Stimulated activated naive B cell treated with anti-CD40 and anti-IgM and Interleukin-4, amounts not matched to agents 10 μg/mL and 1 μg/mL and 100 μg/mL, for 72 hours (primary cell): ENCODE data around the gene ZBTB32.

Source experiments
- ATAC-seq, 2 donors: fragments of 150-1000 bp; cut with Tn5 transposase; replicated peaks; 2 replicates each; pipeline ENCODE4 v1.10.0; 2021; ENCODE audit warnings: moderate library complexity in 1 of 2
- DNase-seq: peaks from one replicate; pipeline ENCODE4 v3.0.0; 2021
- H3K27ac Mint-ChIP-seq: one replicate; pipeline ENCODE4 v1.8.0; 2022; ENCODE audit warnings: mild to moderate bottlenecking, mixed read lengths
- H3K27me3 Mint-ChIP-seq, 2 donors: one replicate each; pipeline ENCODE4 v1.8.0; 2022; ENCODE audit warnings: mixed read lengths in 2 of 2
- H3K36me3 Mint-ChIP-seq, 2 donors: one replicate each; pipeline ENCODE4 v1.8.0; 2022; ENCODE audit warnings: mixed read lengths in 2 of 2, mild to moderate bottlenecking in 1 of 2
- H3K4me1 Mint-ChIP-seq, 2 donors: one replicate each; pipeline ENCODE4 v1.8.0; 2022; ENCODE audit warnings: mixed read lengths in 2 of 2, mild to moderate bottlenecking in 1 of 2
- H3K4me3 Mint-ChIP-seq, 2 donors: one replicate each; pipeline ENCODE4 v1.8.0; 2022; ENCODE audit warnings: mild to moderate bottlenecking in 2 of 2, mixed read lengths in 2 of 2, moderate library complexity in 1 of 2
- H3K9me3 Mint-ChIP-seq, 2 donors: one replicate each; pipeline ENCODE4 v1.8.0; 2022; ENCODE audit warnings: mixed read lengths in 2 of 2, mild to moderate bottlenecking in 1 of 2

The ZBTB32 gene

DNA sequence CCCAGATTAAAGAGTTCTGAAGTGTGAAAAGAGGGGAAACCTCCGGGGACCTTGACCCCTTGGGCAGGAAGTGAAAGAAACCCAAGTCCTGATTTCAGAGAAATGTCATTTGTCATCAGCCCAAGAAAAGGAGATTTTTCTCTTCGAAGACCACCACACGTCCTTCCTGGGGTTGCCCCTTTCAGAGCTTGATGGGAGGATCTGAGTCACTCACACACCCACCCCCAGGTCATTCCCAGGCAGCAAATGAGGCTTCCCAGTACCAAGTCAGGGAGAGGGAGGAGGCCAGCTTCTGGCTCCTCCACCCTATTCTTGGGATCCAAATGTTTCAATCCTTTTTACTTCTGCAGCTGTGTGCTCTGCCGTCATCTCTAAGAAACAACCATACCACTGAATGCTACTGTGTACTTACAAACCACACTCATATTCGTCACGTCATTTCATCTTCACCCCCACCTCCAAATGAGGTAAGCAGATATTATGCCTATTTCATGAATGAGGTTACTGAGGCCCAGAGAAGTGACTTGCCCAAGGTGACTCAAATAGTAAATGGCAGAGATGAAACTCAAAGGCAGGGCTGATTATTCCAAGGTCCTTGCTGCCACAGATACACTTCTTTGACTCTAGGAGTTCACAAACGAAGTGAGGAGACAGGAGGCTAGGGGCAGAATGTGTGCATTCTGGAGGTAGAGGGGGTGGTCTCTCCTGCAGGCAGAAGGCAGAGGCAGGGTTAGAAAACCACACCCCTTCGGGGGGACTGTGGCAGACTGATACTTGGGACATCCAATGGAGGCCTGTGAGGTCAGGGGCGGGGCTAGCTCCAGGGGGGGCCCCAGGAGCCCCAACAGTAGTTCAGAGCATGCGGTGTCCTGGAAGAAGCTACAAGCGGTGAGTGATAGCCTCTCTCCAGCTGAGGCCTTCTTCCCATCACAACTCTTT, 8.5 kb downstream of the ZBTB32 start:
- Mint-ChIP-seq H3K4me1 (peaks cover 51 to 69% of the 10 kb centered on the region in 2 donors), H3K4me3 (peak overlapping the region; percentile 88 to 97), H3K27ac (peak overlapping the region; percentile 99), H3K36me3 (peaks cover 14 to 38% of the 10 kb centered on the region in 2 donors), H3K9me3 (peaks cover 2 to 4% of the 10 kb centered on the region in 2 donors), H3K27me3 (no peaks in the 10 kb centered on the region)
- DNase-seq = peak; percentile 44
- peak; percentile 19 to 22 for ATAC-seq

DNA sequence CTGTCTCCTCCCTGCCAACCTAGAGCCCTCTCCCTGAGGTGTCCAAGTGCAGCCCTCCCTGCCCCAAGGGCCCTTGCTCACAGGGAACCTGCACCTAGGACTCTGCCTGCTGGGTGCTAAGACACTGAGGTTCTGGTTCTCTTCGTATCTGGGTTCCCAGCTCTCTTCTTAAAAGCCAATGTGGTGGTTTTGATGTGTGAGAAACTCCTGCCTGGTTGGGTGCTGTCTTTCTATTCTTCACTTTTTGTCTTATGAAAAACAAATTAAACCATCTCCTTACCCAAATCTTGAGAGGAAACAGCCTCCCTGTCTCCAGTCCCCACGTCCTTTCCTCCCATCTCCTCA, 9.1 kb downstream of the ZBTB32 start:
- Mint-ChIP-seq H3K27ac (peak overlapping the region; percentile 99), H3K4me3 (peak overlapping the region; percentile 88 to 97), H3K27me3 (no peaks in the 10 kb centered on the region), H3K4me1 (peaks cover 51 to 69% of the 10 kb centered on the region in 2 donors), H3K36me3 (peaks cover 14 to 38% of the 10 kb centered on the region in 2 donors), H3K9me3 (peaks cover 2 to 4% of the 10 kb centered on the region in 2 donors)
- ATAC-seq = no peak
- no peak for DNase-seq

DNA sequence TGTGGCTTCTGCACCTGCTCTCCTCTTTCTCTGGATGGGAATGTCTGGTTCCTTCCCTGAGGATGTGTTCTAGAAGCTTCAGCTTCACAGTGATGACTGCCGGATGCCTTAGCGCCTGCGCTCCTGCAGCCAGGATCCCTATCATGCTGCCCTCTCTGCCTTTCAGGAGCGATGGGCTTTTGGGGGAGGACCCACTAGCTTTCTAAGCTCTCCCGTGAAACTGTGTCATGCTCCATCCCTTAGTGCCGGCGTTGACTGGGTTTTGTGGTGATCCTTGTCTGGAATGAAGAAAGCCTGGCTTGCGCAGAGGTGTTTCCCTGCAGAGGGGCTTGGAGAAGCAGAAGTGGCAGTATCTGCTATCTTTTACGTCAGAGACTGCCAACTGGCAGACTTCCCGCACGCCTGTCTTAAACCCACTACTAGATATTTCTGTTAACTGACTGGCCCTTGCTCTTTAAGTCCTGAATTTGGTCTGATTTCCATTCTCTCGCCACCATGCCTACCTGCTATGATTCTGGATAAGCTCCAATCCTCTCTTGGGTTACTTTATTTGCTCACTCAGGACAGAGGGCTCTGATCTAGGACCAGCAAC, 9.6 kb downstream of the ZBTB32 start:
- peaks cover 17 to 38% of the 10 kb centered on the region in 2 donors for H3K36me3 Mint-ChIP-seq
- DNase-seq (no peak), ATAC-seq (no peak)
- peak overlapping the region; percentile 99 for H3K27ac Mint-ChIP-seq
- H3K27me3 Mint-ChIP-seq = no peaks in the 10 kb centered on the region
- H3K9me3 Mint-ChIP-seq = peaks cover 2 to 4% of the 10 kb centered on the region in 2 donors
- peak overlapping the region; percentile 88 to 97 for H3K4me3 Mint-ChIP-seq
- H3K4me1 Mint-ChIP-seq = peaks cover 54 to 73% of the 10 kb centered on the region in 2 donors

DNA sequence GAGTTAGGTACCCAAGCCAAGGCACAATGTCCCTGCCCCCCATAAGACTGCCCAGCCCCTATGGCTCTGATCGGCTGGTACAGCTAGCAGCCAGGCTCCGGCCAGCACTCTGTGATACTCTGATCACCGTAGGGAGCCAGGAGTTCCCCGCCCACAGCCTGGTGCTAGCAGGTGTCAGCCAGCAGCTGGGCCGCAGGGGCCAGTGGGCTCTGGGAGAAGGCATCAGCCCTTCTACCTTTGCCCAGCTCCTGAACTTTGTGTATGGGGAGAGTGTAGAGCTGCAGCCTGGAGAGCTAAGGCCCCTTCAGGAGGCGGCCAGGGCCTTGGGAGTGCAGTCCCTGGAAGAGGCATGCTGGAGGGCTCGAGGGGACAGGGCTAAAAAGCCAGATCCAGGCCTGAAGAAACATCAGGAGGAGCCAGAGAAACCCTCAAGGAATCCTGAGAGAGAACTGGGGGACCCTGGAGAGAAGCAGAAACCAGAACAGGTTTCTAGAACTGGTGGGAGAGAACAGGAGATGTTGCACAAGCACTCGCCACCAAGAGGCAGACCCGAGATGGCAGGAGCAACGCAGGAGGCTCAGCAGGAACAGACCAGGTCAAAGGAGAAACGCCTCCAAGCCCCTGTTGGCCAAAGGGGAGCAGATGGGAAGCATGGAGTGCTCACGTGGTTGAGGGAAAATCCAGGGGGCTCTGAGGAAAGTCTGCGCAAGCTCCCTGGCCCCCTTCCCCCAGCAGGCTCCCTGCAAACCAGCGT, 10.4 kb downstream of the ZBTB32 start:
- H3K4me3 Mint-ChIP-seq = peak overlapping the region; percentile 88 to 97
- DNase-seq = no peak
- H3K27me3 Mint-ChIP-seq = no peaks in the 10 kb centered on the region
- peak overlapping the region; percentile 99 for H3K27ac Mint-ChIP-seq
- H3K9me3 Mint-ChIP-seq = peaks cover 2 to 4% of the 10 kb centered on the region in 2 donors
- H3K4me1 Mint-ChIP-seq = peaks cover 60 to 81% of the 10 kb centered on the region in 2 donors
- H3K36me3 Mint-ChIP-seq = peaks cover 21 to 42% of the 10 kb centered on the region in 2 donors
- no peak for ATAC-seq

DNA sequence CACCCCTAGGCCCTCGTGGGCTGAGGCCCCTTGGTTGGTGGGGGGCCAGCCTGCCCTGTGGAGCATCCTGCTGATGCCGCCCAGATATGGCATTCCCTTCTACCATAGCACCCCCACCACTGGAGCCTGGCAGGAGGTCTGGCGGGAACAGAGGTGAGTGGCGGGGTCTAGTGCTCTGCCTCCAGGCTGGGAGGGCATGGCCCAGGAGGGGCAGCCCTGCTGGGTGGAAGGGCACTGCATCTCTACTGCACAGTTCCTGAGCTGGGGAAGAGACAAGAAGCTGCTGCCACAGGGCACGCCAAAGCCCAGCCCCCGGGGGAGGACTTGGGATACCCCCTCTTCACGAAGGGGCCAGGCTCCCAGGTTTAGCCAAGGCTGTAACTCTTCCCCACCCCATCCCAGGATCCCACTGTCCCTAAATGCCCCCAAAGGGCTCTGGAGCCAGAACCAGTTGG, 11.0 kb downstream of the ZBTB32 start:
- peaks cover 25 to 46% of the 10 kb centered on the region in 2 donors for H3K36me3 Mint-ChIP-seq
- no peaks in the 10 kb centered on the region for H3K27me3 Mint-ChIP-seq
- H3K4me3 Mint-ChIP-seq = peak overlapping the region; percentile 88 to 97
- peaks cover 2 to 4% of the 10 kb centered on the region in 2 donors for H3K9me3 Mint-ChIP-seq
- H3K4me1 Mint-ChIP-seq = peaks cover 62 to 82% of the 10 kb centered on the region in 2 donors
- peak overlapping the region; percentile 93 for H3K27ac Mint-ChIP-seq
- DNase-seq = no peak
- no peak for ATAC-seq

DNA sequence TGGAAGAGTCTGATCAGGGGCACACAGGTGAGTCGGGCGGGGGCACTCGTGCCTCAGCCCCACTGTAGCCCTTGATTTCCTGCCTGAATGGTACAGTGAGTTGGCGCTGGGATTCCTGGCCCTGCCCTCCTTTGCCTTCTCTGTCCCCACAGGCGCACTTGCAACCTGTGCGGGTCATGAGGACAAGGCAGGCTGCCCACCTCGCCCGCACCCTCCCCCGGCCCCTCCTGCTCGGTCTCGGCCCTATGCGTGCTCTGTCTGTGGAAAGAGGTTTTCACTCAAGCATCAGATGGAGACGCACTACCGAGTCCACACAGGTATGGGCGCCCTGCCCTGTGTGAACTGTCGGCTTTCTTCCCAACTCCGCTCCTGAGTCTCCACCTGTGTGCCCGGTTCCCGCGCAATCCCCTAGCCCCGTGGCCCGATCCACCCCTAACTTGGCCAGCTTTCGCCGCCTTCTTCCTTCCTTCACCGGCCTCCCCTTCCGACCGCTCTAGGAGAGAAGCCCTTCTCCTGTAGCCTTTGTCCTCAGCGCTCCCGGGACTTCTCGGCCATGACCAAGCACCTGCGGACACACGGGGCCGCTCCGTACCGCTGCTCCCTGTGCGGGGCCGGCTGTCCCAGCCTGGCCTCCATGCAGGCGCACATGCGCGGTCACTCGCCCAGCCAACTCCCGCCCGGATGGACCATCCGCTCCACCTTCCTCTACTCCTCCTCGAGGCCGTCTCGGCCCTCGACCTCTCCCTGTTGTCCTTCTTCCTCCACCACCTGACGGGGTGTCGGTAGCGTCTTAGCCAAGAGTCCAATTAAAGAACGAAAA, 11.8 kb downstream of the ZBTB32 start:
- Mint-ChIP-seq H3K36me3 (peaks cover 31 to 52% of the 10 kb centered on the region in 2 donors), H3K27ac (peak overlapping the region; percentile 93), H3K27me3 (no peaks in the 10 kb centered on the region), H3K9me3 (peaks cover 2 to 4% of the 10 kb centered on the region in 2 donors), H3K4me3 (peak overlapping the region; percentile 88 to 97), H3K4me1 (peaks cover 59 to 80% of the 10 kb centered on the region in 2 donors)
- peak in 1 of 2 donors; percentile 0 for ATAC-seq
- no peak for DNase-seq

- ATAC-seq (peak; percentile 76 to 82), DNase-seq (peak; percentile 74)
- Mint-ChIP-seq H3K36me3 (peaks cover 35 to 56% of the 10 kb centered on the region in 2 donors), H3K4me1 (peaks cover 57 to 80% of the 10 kb centered on the region in 2 donors), H3K27ac (peak overlapping the region; percentile 93), H3K4me3 (peak overlapping the region; percentile 88 to 97), H3K27me3 (no peaks in the 10 kb centered on the region), H3K9me3 (no peaks in the 10 kb centered on the region)
Measured at GRCh38 chr19:35716801-35717664, 12.7 kb downstream of the ZBTB32 start.

DNA sequence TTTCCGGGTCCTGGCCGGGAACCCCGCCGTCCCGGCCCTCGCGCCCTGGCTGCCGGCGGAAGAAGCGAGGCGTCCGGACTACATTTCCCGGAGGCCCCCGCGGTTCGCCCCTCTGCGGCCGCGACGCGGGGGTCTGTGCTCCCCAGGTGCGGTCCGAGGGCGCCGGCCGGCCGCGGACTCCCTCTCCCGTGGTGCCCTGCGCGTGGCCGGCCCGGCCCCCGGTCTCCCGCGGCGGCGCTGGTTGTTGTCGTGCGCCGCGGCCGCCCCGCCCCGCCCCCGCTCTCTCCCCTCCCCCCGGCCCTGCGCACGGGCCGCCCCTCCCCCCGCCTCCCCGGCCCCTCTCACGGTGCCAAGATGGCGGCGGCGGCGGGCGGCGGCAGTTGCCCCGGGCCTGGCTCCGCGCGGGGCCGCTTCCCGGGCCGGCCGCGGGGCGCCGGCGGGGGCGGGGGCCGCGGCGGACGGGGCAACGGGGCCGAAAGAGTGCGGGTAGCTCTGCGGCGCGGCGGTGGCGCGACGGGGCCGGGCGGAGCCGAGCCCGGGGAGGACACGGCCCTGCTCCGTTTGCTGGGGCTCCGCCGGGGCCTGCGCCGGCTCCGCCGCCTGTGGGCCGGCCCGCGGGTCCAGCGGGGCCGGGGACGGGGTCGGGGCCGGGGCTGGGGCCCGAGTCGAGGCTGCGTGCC, 13.4 kb downstream of the ZBTB32 start, which contains the start of gene KMT2B:
KMT2B (plus strand) TSS at position 339 of the 680 bp plus-strand sequence; CDS start at position 355, 16 bp downstream.
- ATAC-seq (peak; percentile 58 to 69), DNase-seq (peak; percentile 97)
- Mint-ChIP-seq H3K4me3 (peak within 1 kb of the TSS; percentile 91 to 97), H3K27me3 (no peaks in the 10 kb centered on the region), H3K4me1 (peaks cover 53 to 79% of the 10 kb centered on the region in 2 donors), H3K36me3 (peaks cover 36 to 61% of the 10 kb centered on the region in 2 donors), H3K9me3 (no peaks in the 10 kb centered on the region), H3K27ac (peak within 1 kb of the TSS; percentile 95)

DNA sequence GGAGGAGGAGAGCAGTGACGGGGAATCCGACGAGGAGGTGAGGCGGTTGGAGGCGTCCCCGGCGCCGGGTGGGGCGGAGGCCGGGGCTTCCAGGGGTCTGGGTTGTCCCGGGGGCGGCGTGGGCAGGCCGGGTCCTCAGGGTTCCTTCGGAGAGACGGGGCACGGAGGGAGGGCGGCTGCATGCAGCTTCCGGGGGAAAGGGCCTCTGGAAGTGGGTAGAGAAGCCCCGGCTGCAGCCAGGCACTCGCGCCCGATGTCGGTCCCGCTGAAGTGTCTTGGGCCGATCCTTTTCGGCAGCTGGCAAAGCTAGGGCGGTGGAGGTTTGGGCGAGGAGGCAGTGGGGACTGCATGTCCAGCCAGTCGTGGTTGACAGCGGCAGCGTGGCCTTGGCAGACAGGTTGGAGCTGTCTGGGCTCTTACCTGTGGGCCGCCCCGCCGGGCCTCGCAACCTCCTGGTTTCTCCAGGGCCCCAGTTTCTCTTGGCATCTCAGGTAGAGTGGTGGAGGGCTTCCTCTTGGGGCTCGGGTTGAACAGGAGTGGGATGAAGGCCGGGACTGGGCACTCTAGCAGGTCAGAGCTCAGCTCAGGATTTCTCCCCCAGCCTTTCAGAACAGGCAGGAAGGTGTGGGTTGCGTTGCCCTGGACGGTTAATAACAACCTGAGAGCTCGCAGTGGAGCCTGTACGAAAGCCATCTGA, 14.1 kb downstream of the ZBTB32 start:
- Mint-ChIP-seq H3K27me3 (no peaks in the 10 kb centered on the region), H3K9me3 (no peaks in the 10 kb centered on the region), H3K36me3 (peaks cover 42 to 64% of the 10 kb centered on the region in 2 donors), H3K4me1 (peaks cover 46 to 72% of the 10 kb centered on the region in 2 donors), H3K27ac (peak overlapping the region; percentile 95), H3K4me3 (peak overlapping the region; percentile 91)
- ATAC-seq (peak; percentile 0 to 3), DNase-seq (no peak)

DNA sequence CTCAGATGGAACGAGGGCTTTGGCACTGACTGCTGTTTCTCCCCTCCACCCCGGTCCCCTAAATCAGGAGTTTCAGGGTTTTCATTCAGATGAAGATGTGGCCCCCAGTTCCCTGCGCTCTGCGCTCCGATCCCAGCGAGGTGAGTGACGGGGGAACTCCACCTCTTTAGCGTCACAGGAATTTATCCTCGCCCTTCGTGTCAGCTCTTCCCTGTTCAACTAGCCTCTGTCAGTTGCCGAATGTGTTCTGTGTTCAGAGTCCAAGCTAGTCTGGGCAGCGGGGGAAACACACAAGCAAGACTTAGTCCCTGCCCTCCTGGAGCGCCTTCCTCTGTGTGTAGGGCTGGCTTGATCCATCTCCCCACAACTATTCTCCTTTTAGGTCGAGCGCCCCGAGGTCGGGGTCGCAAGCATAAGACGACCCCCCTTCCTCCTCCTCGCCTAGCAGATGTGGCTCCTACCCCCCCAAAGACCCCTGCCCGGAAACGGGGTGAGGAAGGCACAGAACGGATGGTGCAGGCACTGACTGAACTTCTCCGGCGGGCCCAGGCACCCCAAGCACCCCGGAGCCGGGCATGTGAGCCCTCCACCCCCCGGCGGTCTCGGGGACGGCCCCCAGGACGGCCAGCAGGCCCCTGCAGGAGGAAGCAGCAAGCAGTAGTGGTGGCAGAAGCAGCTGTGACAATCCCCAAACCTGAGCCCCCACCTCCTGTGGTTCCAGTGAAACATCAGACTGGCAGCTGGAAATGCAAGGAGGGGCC, 15.2 kb downstream of the ZBTB32 start:
- peaks cover 45 to 61% of the 10 kb centered on the region in 2 donors for H3K36me3 Mint-ChIP-seq
- no peaks in the 10 kb centered on the region for H3K27me3 Mint-ChIP-seq
- peak overlapping the region; percentile 95 for H3K27ac Mint-ChIP-seq
- no peak for ATAC-seq
- DNase-seq = no peak
- peaks cover 35 to 69% of the 10 kb centered on the region in 2 donors for H3K4me1 Mint-ChIP-seq
- peak overlapping the region; percentile 91 for H3K4me3 Mint-ChIP-seq
- no peaks in the 10 kb centered on the region for H3K9me3 Mint-ChIP-seq

- Mint-ChIP-seq H3K36me3 (peaks cover 46 to 58% of the 10 kb centered on the region in 2 donors), H3K27ac (peak overlapping the region; percentile 95), H3K9me3 (no peaks in the 10 kb centered on the region), H3K27me3 (no peaks in the 10 kb centered on the region), H3K4me3 (no peak overlapping the region), H3K4me1 (peaks cover 30 to 65% of the 10 kb centered on the region in 2 donors)
- ATAC-seq (no peak), DNase-seq (no peak)
Measured at GRCh38 chr19:35720163-35720524, 15.8 kb downstream of the ZBTB32 start.
